ENCODE data around the gene DOK6.

The DOK6 gene

DNA sequence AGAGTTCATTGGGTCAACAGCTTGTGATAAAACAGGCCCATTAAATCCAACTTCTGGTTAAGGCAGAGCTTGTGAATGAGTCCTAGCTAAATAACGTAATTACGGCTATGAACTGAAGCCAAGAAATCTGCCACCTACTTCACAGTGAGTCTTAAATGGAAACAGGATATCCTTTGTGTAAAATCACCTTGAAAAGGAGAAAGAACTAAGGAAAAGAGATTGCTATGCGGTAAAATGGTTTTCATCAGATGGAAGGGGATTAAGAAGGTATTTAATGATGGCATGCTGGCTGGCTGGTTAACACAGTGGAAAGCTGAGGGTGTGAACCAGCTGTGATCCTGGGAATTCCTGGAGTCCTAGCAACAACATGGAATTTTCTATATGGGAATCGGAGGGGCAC lies 156.6 kb downstream of the DOK6 start:
- TF ChIP-seq, protein P1, sequence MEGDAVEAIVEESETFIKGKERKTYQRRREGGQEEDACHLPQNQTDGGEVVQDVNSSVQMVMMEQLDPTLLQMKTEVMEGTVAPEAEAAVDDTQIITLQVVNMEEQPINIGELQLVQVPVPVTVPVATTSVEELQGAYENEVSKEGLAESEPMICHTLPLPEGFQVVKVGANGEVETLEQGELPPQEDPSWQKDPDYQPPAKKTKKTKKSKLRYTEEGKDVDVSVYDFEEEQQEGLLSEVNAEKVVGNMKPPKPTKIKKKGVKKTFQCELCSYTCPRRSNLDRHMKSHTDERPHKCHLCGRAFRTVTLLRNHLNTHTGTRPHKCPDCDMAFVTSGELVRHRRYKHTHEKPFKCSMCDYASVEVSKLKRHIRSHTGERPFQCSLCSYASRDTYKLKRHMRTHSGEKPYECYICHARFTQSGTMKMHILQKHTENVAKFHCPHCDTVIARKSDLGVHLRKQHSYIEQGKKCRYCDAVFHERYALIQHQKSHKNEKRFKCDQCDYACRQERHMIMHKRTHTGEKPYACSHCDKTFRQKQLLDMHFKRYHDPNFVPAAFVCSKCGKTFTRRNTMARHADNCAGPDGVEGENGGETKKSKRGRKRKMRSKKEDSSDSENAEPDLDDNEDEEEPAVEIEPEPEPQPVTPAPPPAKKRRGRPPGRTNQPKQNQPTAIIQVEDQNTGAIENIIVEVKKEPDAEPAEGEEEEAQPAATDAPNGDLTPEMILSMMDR (IDR thresholded peaks at IDR 0.05; ENCODE audit: low read depth, low read length, missing control alignments), result no peak
- no peak overlapping the region for H3K4me3 ChIP-seq (replicated peaks; ENCODE audit: low read depth, low read length)

DNA sequence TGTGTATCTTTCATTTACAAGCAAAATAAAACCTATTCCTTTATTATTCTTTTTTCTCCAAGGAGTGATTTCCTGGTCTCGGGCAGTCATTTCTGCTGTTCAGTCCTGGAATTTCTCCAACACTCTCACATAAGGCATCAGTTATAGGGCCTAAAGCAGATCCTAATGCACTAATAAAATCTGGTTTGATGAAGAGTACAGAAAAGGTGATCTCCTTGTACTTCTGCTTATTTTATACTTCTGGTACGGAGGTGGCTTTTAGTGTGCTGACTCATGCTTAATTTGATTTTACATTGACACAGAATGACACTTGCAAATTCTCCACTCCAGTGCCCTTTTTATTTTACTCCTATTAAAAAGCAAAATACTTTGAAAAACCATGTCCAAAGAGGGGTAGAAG lies 157.4 kb downstream of the DOK6 start:
- TF ChIP-seq, protein P1 (IDR thresholded peaks at IDR 0.05; ENCODE audit: low read depth, low read length, missing control alignments), result no peak
- DNase-seq (ENCODE audit: extremely low read depth, low read depth), result no peak
- no peak overlapping the region for H3K4me3 ChIP-seq (replicated peaks; ENCODE audit: low read depth, low read length)

More for the DNA sequence above, 156.6 kb downstream of the DOK6 start:
- DNase-seq (ENCODE audit: extremely low read depth, low read depth), result no peak

DNA sequence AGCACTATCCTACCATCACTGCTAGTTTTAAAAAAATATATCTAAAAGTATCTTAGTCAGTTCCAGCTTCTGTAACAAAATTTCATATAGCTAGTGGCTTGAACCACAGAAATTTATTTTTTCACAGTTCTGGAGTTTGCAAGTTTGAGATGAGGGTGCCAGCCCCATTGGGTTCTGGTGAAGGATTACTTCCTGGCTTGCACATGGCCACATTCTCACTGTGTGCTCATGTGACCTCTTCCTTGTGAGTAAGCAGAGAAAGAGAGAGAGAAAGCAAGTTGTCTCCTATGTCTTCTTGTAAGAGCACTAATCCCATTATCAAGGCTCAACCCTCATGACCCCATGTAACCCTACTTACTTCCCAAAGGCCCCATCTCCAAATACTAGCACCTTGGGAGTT lies 158.9 kb downstream of the DOK6 start:
- no peak for DNase-seq (ENCODE audit: extremely low read depth, low read depth)
- TF ChIP-seq, protein P1 (IDR thresholded peaks at IDR 0.05; ENCODE audit: low read depth, low read length, missing control alignments), result no peak
- no peak overlapping the region for H3K4me3 ChIP-seq (replicated peaks; ENCODE audit: low read depth, low read length)

DNA sequence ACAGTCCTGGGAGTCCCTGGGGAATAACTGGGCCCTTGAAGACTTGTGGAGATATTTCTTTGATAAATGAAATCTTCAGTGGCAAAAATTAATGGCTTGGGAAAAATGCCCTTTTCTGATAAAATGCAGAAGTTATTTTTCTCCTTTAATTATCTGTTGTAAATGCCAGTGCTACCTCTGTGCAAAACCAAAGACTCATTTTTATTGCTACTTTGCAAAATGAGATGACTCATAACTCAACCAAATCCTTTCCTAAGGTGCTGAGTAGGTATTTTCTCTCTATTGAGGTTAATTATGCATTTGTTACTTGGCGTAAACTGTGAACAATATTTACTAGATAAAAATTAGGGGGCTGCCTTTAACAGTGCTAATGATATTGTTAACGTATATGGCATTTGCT lies 163.9 kb downstream of the DOK6 start:
- DNase-seq (ENCODE audit: extremely low read depth, low read depth), result no peak
- TF ChIP-seq, protein P1 (IDR thresholded peaks at IDR 0.05; ENCODE audit: low read depth, low read length, missing control alignments), result no peak
- H3K4me3 ChIP-seq (replicated peaks; ENCODE audit: low read depth, low read length), result no peak overlapping the region

DNA sequence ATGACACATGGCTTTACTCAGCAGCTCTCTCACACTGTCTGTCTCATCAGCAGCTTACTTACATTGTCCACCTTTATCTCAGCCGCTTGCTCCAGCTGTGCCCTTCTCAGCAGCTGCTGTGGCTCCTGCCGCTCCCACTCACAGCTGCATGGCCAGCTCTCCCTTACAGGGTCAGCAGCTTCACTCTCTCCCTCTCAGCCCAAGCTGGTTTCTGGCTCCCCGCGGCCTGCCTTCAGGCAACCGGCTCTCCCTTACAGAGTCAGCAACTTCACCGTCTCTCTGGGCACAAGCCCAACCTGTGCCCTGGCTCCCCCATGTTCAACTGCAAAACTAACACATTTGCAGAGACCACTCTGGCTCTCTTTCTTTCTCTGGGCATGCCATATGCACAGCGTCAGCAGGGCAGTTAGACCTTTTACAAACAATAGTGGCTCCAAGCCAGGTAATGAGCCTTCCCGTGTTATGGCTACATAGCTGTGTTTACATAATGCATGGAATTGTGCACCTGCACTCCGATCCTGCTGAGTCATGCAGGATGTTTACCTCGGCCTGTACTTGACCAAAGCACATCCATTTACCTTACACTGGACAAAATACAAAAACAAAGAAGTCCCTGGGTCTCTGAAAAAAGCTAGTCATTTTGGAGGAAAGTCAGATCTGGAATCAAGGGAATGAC lies 167.3 kb downstream of the DOK6 start:
- DNase-seq (ENCODE audit: extremely low read depth, low read depth), result no peak
- TF ChIP-seq, protein P1 (IDR thresholded peaks at IDR 0.05; ENCODE audit: low read depth, low read length, missing control alignments), result no peak
- no peak overlapping the region for H3K4me3 ChIP-seq (replicated peaks; ENCODE audit: low read depth, low read length)

DNA sequence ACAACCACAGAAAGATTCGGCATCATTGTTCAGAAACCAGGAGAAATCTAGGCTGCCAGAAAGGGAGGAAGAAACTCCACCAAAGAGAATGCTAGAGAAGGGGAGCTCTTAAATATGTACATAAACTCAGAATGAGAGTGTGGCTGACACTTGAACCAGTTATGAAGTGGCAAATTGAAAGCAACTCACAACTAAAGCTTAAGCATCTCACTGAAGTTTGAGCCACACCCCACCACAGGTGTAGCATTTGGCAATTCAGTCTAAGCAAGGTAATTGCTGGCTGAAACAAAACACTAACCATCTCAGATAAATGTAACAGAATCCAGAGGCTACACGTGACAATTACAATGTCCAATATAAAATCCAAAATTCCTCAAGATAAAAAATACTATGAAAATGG lies 168.4 kb downstream of the DOK6 start:
- no peak for DNase-seq (ENCODE audit: extremely low read depth, low read depth)
- TF ChIP-seq, protein P1 (IDR thresholded peaks at IDR 0.05; ENCODE audit: low read depth, low read length, missing control alignments), result no peak
- H3K4me3 ChIP-seq (replicated peaks; ENCODE audit: low read depth, low read length), result no peak overlapping the region

DNA sequence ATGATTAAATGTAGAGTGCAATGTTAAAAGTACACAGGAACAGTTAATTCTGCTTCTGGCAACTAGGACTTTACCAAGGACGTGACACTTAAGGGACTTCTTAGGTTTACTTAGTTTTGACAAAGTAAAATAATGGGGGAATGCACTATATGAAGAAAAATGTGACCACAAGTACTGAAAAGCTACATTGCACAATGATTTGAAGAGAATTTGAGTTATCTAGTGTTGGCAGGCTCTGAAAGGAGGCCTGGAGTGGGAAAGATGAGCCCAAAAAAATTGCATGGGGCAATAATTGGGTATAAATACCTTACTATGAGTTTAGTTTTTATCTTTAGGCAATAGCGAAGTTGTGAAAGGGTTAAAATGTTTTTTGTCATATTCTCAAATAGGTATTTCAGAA lies 173.7 kb downstream of the DOK6 start:
- H3K4me3 ChIP-seq (replicated peaks; ENCODE audit: low read depth, low read length), result no peak overlapping the region
- no peak for DNase-seq (ENCODE audit: extremely low read depth, low read depth)
- TF ChIP-seq, protein P1 (IDR thresholded peaks at IDR 0.05; ENCODE audit: low read depth, low read length, missing control alignments), result no peak

Data from HFF-Myc (cell line).